Endothelial cell (in vitro differentiated cells): ENCODE measurements around the gene CAMTA1. TPM values are rescaled to one million over a fixed set of nuclear protein-coding genes. Genes with fewer than 3 reads are reported as not detected.

ENCODE experiments used
- DNase-seq: peaks from one replicate; pipeline ENCODE4 v3.0.0; 2021; ENCODE audit warnings: low spot score
- H3K27ac Mint-ChIP-seq: one replicate; pipeline ENCODE4 v1.8.0; 2021; ENCODE audit warnings: mixed read lengths, inconsistent platforms; ENCODE audit not compliant: unreplicated experiment
- H3K27me3 Mint-ChIP-seq: one replicate; pipeline ENCODE4 v1.8.0; 2021; ENCODE audit warnings: mild to moderate bottlenecking, moderate library complexity, mixed read lengths, inconsistent platforms; ENCODE audit not compliant: unreplicated experiment
- H3K36me3 Mint-ChIP-seq: one replicate; pipeline ENCODE4 v1.8.0; 2021; ENCODE audit warnings: mild to moderate bottlenecking, low read depth, mixed read lengths, inconsistent platforms; ENCODE audit not compliant: unreplicated experiment
- H3K4me1 Mint-ChIP-seq: one replicate; pipeline ENCODE4 v1.8.0; 2021; ENCODE audit warnings: mild to moderate bottlenecking, mixed read lengths, inconsistent platforms; ENCODE audit not compliant: unreplicated experiment
- H3K4me3 Mint-ChIP-seq: one replicate; pipeline ENCODE4 v1.8.0; 2021; ENCODE audit warnings: mild to moderate bottlenecking, mixed read lengths, inconsistent platforms; ENCODE audit not compliant: unreplicated experiment
- H3K9me3 Mint-ChIP-seq: one replicate; pipeline ENCODE4 v1.8.0; 2021; ENCODE audit warnings: mixed read lengths, inconsistent platforms; ENCODE audit not compliant: unreplicated experiment
- CTCF ChIP-seq: fragments of 200-600 bp; sonication (generic); IDR thresholded peaks from one replicate; pipeline ENCODE4 v1.5.0; 2021; ENCODE audit warnings: antibody characterized with exemption; ENCODE audit not compliant: unreplicated experiment
- total RNA-seq: library from RNA; stranded (reverse); fragmentation: NEBNext Ultra II Directional; extraction: Animal tissue kit (Norgen Biotek cat#: 25700); gene quantifications from one replicate; pipeline ENCODE4 v1.2.1, GENCODE V29; 2021; ENCODE audit not compliant: unreplicated experiment

Gene CAMTA1
- total RNA-seq, 1 donor from 2014 or later = 87.3 TPM

GRCh38 chr1:7667625-7668218 is 882.5 kb downstream of the CAMTA1 start:
- Mint-ChIP-seq H3K4me1 (no peaks in the 10 kb centered on the region), H3K27me3 (peaks cover 9% of the 10 kb centered on the region), H3K36me3 (no peaks in the 10 kb centered on the region), H3K4me3 (no peak overlapping the region), H3K27ac (no peak overlapping the region), H3K9me3 (no peaks in the 10 kb centered on the region)
- DNase-seq = peak; percentile 99
- TF ChIP-seq CTCF = peak; percentile 100

- peaks cover 13% of the 10 kb centered on the region for H3K27me3 Mint-ChIP-seq
- no peaks in the 10 kb centered on the region for H3K9me3 Mint-ChIP-seq
- no peaks in the 10 kb centered on the region for H3K4me1 Mint-ChIP-seq
- H3K4me3 Mint-ChIP-seq = no peak overlapping the region
- no peaks in the 10 kb centered on the region for H3K36me3 Mint-ChIP-seq
- peak; percentile 79 for TF ChIP-seq CTCF
- H3K27ac Mint-ChIP-seq = no peak overlapping the region
- peak; percentile 72 for DNase-seq
Observed at GRCh38 chr1:7669559-7670311, 884.5 kb downstream of the CAMTA1 start.

DNA sequence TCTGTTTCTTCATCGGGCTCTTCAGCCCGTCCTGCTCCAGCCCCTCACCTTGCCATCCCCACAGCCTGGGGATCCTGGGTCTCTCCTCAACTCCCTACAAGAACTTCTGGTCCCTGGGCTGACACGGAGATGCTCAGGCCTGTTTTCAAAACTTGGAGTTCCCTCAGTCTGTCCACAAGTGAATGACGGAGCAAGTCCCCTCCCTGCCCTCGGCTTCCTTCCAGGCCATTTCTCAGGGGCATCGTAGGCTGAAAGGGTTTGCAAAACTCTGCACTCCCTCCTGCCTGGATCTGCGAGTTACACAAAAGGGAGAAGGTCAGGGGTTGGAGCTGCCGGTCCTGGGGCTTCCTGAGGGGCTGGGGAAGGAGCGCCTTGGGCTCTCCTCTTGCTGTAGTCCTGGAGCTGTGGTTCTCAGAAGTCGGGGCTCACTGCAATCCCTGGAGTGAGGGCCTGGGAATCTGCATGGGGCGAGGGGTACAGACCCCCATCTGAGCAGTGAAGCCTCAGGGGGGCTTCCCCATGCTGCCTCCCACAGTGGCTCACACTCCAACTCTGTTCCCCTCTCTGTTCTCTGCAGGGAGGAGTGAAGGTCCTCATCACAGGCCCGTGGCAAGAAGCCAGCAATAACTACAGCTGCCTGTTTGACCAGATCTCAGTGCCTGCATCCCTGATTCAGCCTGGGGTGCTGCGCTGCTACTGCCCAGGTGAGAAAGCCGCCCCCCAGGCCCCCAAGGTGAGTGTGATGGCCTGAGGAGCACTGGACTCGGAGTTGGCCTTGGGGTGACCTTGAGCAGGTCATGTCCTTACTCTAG is 885.3 kb downstream of the CAMTA1 start:
- peaks cover 4% of the 10 kb centered on the region for H3K9me3 Mint-ChIP-seq
- no peak overlapping the region for H3K4me3 Mint-ChIP-seq
- H3K36me3 Mint-ChIP-seq = no peaks in the 10 kb centered on the region
- no peaks in the 10 kb centered on the region for H3K4me1 Mint-ChIP-seq
- H3K27me3 Mint-ChIP-seq = peaks cover 16% of the 10 kb centered on the region
- no peak overlapping the region for H3K27ac Mint-ChIP-seq
- no peak for TF ChIP-seq CTCF
- no peak for DNase-seq

DNA sequence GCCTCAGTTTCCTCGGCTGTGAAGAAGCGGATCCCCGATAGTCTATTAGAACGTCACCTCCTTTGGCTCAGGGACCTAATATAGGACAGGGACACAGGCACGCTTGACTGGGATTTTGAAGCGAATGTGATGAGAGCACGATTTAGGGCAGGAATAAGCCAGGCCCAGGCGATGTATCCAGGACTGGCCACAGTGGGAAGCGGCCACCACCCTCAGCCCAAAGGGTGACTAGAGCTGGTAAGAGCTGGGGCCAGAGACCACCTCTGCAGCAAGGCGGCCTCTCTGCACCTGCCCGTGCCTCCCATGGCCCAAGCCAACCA is 885.9 kb downstream of the CAMTA1 start:
- H3K9me3 Mint-ChIP-seq = peaks cover 4% of the 10 kb centered on the region
- TF ChIP-seq CTCF = no peak
- no peak overlapping the region for H3K27ac Mint-ChIP-seq
- peaks cover 16% of the 10 kb centered on the region for H3K27me3 Mint-ChIP-seq
- no peak overlapping the region for H3K4me3 Mint-ChIP-seq
- DNase-seq = no peak
- no peaks in the 10 kb centered on the region for H3K4me1 Mint-ChIP-seq
- no peaks in the 10 kb centered on the region for H3K36me3 Mint-ChIP-seq

- H3K4me3 Mint-ChIP-seq = no peak overlapping the region
- H3K4me1 Mint-ChIP-seq = no peaks in the 10 kb centered on the region
- peaks cover 16% of the 10 kb centered on the region for H3K27me3 Mint-ChIP-seq
- H3K27ac Mint-ChIP-seq = no peak overlapping the region
- peaks cover 4% of the 10 kb centered on the region for H3K9me3 Mint-ChIP-seq
- no peak for DNase-seq
- H3K36me3 Mint-ChIP-seq = no peaks in the 10 kb centered on the region
- no peak for TF ChIP-seq CTCF
Observed at GRCh38 chr1:7671676-7672075, 886.4 kb downstream of the CAMTA1 start.
